ENCODE data around the gene NUAK1. TPM values are rescaled to one million over a fixed set of nuclear protein-coding genes. Genes with fewer than 3 reads are reported as not detected.

The NUAK1 gene
- total RNA-seq, 1 experiment from 2014 or later = 1.3 TPM

DNA sequence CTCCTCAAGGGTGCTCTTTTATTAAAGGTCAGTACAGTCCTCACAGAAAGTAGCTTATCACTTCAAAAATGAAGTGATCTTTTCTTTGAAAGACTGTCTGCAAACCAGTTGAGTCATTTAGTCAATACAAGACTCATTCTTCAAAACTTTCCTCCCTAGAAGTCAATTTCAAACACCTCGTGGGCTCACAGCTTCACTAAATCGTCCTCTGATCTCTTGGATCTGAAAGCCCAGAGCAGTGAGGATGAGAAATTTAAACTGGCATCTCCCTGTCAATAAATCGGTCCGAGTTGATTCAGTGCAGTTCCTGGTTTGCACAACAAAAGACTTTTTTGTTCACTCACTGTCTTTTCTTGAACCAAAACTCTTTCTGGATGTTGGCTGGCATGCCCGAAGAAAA lies 44.5 kb downstream of the NUAK1 start:
- Histone ChIP-seq H3K27me3 (replicated peaks; ENCODE audit: insufficient read depth, low read depth, low read length, poor library complexity) (no peaks in the 10 kb centered on the region), H3K36me3 (ENCODE audit: insufficient read depth, low read length, poor library complexity, severe bottlenecking) (no peaks in the 10 kb centered on the region), H3K9me3 (ENCODE audit: low read depth, low read length, poor library complexity, severe bottlenecking) (no peaks in the 10 kb centered on the region), H3K27ac (ENCODE audit: low read depth, low read length, poor library complexity, severe bottlenecking) (no peak overlapping the region), H3K4me1 (ENCODE audit: insufficient read depth, low read length, poor library complexity, severe bottlenecking) (peaks cover 4% of the 10 kb centered on the region), H3K4me3 (ENCODE audit: low read depth, low read length, poor library complexity, severe bottlenecking) (no peak overlapping the region)
- CTCF ChIA-PET = no interaction called here
- BruUV-seq (replicated peaks) = no TSS peak
- intact Hi-C loops (cut with micrococcal nuclease; ENCODE audit: unreplicated experiment) = no loop called here
- POLR2A ChIA-PET (ENCODE audit: low non-redundant PET) = no interaction called here
- TF ChIP-seq, protein P1, sequence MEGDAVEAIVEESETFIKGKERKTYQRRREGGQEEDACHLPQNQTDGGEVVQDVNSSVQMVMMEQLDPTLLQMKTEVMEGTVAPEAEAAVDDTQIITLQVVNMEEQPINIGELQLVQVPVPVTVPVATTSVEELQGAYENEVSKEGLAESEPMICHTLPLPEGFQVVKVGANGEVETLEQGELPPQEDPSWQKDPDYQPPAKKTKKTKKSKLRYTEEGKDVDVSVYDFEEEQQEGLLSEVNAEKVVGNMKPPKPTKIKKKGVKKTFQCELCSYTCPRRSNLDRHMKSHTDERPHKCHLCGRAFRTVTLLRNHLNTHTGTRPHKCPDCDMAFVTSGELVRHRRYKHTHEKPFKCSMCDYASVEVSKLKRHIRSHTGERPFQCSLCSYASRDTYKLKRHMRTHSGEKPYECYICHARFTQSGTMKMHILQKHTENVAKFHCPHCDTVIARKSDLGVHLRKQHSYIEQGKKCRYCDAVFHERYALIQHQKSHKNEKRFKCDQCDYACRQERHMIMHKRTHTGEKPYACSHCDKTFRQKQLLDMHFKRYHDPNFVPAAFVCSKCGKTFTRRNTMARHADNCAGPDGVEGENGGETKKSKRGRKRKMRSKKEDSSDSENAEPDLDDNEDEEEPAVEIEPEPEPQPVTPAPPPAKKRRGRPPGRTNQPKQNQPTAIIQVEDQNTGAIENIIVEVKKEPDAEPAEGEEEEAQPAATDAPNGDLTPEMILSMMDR (conservative IDR thresholded peaks at IDR 0.05; ENCODE audit: low read depth, low read length) = no peak
- no peak for TF ChIP-seq EZH2 (IDR thresholded peaks at IDR 0.05; ENCODE audit: borderline replicate concordance, low read depth, low read length, poor library complexity, severe bottlenecking)
- no peak for DNase-seq (ENCODE audit: low spot score)

DNA sequence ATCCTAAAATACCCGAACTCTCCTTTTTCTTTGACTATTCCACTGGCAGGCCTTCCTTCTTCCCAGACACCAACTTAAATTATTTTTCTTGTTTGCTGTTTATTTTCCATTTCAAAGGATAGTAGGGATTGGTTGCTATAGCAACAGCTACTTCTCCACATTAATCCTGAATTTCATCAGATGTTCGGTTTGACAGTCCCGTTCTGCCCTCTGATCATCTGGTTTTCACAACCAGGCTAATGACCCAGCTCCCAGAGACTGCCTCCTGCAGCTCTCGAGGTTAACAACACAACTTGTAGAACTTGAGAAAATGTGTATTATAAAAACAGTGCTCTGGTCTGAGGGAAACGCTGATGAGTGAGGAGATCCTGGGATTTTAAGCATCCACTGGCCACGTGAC lies 45.5 kb downstream of the NUAK1 start:
- BruUV-seq (replicated peaks) = no TSS peak
- Histone ChIP-seq H3K4me1 (ENCODE audit: insufficient read depth, low read length, poor library complexity, severe bottlenecking) (no peaks in the 10 kb centered on the region), H3K9me3 (ENCODE audit: low read depth, low read length, poor library complexity, severe bottlenecking) (no peaks in the 10 kb centered on the region), H3K36me3 (ENCODE audit: insufficient read depth, low read length, poor library complexity, severe bottlenecking) (no peaks in the 10 kb centered on the region), H3K4me3 (ENCODE audit: low read depth, low read length, poor library complexity, severe bottlenecking) (no peak overlapping the region), H3K27ac (ENCODE audit: low read depth, low read length, poor library complexity, severe bottlenecking) (no peak overlapping the region), H3K27me3 (replicated peaks; ENCODE audit: insufficient read depth, low read depth, low read length, poor library complexity) (no peaks in the 10 kb centered on the region)
- no peak for TF ChIP-seq EZH2 (IDR thresholded peaks at IDR 0.05; ENCODE audit: borderline replicate concordance, low read depth, low read length, poor library complexity, severe bottlenecking)
- TF ChIP-seq, protein P1 (conservative IDR thresholded peaks at IDR 0.05; ENCODE audit: low read depth, low read length) = no peak
- no peak for DNase-seq (ENCODE audit: low spot score)
- POLR2A ChIA-PET (ENCODE audit: low non-redundant PET) = no interaction called here
- intact Hi-C loops (cut with micrococcal nuclease; ENCODE audit: unreplicated experiment) = no loop called here
- CTCF ChIA-PET = no interaction called here

DNA sequence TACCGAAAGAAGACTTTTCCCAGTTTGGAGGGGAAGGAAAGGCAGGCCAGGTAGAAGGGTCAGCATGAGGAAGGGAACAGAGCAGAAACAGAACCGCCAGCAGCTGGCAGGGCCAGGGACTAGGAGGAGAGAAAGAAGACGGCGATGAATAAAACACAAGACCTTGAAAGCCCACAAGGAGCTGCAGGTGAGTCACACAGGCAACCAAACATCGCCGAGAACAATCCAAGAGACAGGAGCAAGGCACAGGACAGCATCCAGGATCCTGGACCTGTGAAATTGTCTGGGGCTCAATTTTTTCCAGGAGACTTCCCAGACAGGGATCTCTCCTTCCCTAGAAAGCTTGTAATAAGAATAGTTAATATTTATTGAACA lies 47.3 kb downstream of the NUAK1 start:
- H3K4me3 ChIP-seq (ENCODE audit: low read depth, low read length, poor library complexity, severe bottlenecking) = no peak overlapping the region
- H3K4me1 ChIP-seq (ENCODE audit: insufficient read depth, low read length, poor library complexity, severe bottlenecking) = no peaks in the 10 kb centered on the region
- H3K9me3 ChIP-seq (ENCODE audit: low read depth, low read length, poor library complexity, severe bottlenecking) = no peaks in the 10 kb centered on the region
- ChIA-PET CTCF (no interaction called here), POLR2A (ENCODE audit: low non-redundant PET) (no interaction called here)
- TF ChIP-seq EZH2 (IDR thresholded peaks at IDR 0.05; ENCODE audit: borderline replicate concordance, low read depth, low read length, poor library complexity, severe bottlenecking) = no peak
- no peaks in the 10 kb centered on the region for H3K36me3 ChIP-seq (ENCODE audit: insufficient read depth, low read length, poor library complexity, severe bottlenecking)
- no TSS peak for BruUV-seq (replicated peaks)
- H3K27ac ChIP-seq (ENCODE audit: low read depth, low read length, poor library complexity, severe bottlenecking) = no peak overlapping the region
- intact Hi-C loops (cut with micrococcal nuclease; ENCODE audit: unreplicated experiment) = no loop called here
- DNase-seq (ENCODE audit: low spot score) = no peak
- H3K27me3 ChIP-seq (replicated peaks; ENCODE audit: insufficient read depth, low read depth, low read length, poor library complexity) = no peaks in the 10 kb centered on the region

DNA sequence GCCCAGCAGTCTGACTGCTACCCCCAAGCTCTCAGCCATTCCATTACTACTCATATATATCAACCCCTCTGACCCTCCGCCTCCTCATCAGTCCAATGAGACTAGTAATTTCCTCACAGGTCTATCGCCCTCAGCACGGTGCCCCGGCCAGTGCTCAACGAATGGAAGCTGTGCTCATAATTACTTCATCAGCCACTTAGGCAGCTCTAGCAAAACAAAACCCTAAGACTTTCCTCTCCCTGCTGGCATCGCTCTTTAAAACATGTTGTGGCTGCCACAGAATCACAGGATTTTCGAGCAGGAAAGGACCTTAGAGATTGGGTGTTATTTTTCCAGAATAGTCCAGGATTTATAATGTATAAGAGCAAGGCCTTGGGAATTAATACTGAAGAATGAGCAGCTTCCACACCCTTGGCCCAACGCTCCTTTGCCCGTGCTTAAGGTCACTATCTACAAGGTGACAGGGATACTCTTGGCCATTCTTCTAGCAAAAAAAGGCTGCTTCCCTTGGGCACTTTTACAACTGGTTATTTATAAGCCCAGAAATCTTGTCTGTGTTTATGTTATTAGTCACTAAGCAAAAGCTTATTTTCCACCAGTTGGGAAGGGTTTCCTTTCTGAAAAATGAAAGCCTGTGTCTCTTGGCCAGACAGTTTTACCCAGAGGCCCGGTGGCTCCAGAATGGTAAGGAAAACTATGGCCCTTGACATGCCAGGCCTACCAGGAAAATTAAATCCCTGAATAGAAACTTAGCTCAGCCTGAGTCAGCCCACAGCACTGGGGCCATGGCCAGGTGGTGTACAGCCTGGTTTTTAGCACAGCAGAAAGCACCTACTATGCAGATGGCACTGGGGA lies 47.9 kb downstream of the NUAK1 start:
- Histone ChIP-seq H3K4me3 (ENCODE audit: low read depth, low read length, poor library complexity, severe bottlenecking) (no peak overlapping the region), H3K9me3 (ENCODE audit: low read depth, low read length, poor library complexity, severe bottlenecking) (no peaks in the 10 kb centered on the region), H3K36me3 (ENCODE audit: insufficient read depth, low read length, poor library complexity, severe bottlenecking) (no peaks in the 10 kb centered on the region), H3K4me1 (ENCODE audit: insufficient read depth, low read length, poor library complexity, severe bottlenecking) (no peaks in the 10 kb centered on the region), H3K27me3 (replicated peaks; ENCODE audit: insufficient read depth, low read depth, low read length, poor library complexity) (no peaks in the 10 kb centered on the region), H3K27ac (ENCODE audit: low read depth, low read length, poor library complexity, severe bottlenecking) (no peak overlapping the region)
- intact Hi-C loops (cut with micrococcal nuclease; ENCODE audit: unreplicated experiment) = no loop called here
- BruUV-seq (replicated peaks) = no TSS peak
- no peak for DNase-seq (ENCODE audit: low spot score)
- POLR2A ChIA-PET (ENCODE audit: low non-redundant PET) = no interaction called here
- CTCF ChIA-PET = no interaction called here
- no peak for TF ChIP-seq EZH2 (IDR thresholded peaks at IDR 0.05; ENCODE audit: borderline replicate concordance, low read depth, low read length, poor library complexity, severe bottlenecking)
- TF ChIP-seq, protein P1 (conservative IDR thresholded peaks at IDR 0.05; ENCODE audit: low read depth, low read length) = no peak
